IMR-90 (cell line): ENCODE results near the gene SELENOT. TPM values are rescaled to one million over a fixed set of nuclear protein-coding genes. Genes with fewer than 3 reads are reported as not detected.

ENCODE experiments used
- ATAC-seq: fragments of 200-7000 bp; cut with Tn5 transposase; 2 replicates; pipeline ENCODE4 v1.9.1; 2020; ENCODE audit warnings: low read depth, mild to moderate bottlenecking, moderate library complexity
- BruUV-seq: library from RNA; stranded (reverse); fragments of 400-500 nt; replicated peaks from 2 replicates; lab custom pipeline; 2021; lab: Mats Ljungman, UMichigan
- CTCF ChIA-PET: fragments of 300-600 bp; formaldehyde crosslinking; extraction: SDS; loops from one replicate; lab custom pipeline; 2021; ENCODE audit warnings: antibody characterized with exemption; lab: Yijun Ruan, JAX
- POLR2A ChIA-PET: fragments of 300-600 bp; sonication (Branson Sonifier 250); formaldehyde crosslinking; loops from one replicate; lab custom pipeline; 2022; ENCODE audit warnings: antibody characterized with exemption; ENCODE audit not compliant: unreplicated experiment; lab: Charles Lee
- DNase-seq: peaks from one replicate; pipeline ENCODE4 v3.0.0; 2013
- H2AFZ ChIP-seq: replicated peaks from 2 replicates; pipeline ENCODE3; 2013; ENCODE audit warnings: low read length, mild to moderate bottlenecking; ENCODE audit not compliant: poor library complexity
- H2AK5ac ChIP-seq: 2 replicates; pipeline ENCODE4 v1.6.1; 2013; ENCODE audit warnings: low read depth, low read length, inconsistent platforms
- H2AK9ac ChIP-seq: replicated peaks from 2 replicates; pipeline ENCODE3; 2013; ENCODE audit warnings: mild to moderate bottlenecking, low read depth, low read length, moderate library complexity; ENCODE audit not compliant: poor library complexity
- H2BK120ac ChIP-seq: 2 replicates; pipeline ENCODE4 v1.6.1; 2013; ENCODE audit warnings: low read depth, low read length, inconsistent platforms
- H2BK15ac ChIP-seq: 3 replicates; pipeline ENCODE4 v1.6.1; 2013; ENCODE audit warnings: low read depth, low read length, inconsistent platforms
- H2BK20ac ChIP-seq: 2 replicates; pipeline ENCODE4 v1.6.1; 2013; ENCODE audit warnings: low read depth, mild to moderate bottlenecking, inconsistent platforms, low read length, moderate library complexity
- H2BK5ac ChIP-seq: 2 replicates; pipeline ENCODE4 v1.6.1; 2013; ENCODE audit warnings: mild to moderate bottlenecking, low read depth, low read length, inconsistent platforms; ENCODE audit not compliant: poor library complexity, severe bottlenecking
- H3K14ac ChIP-seq: replicated peaks from 2 replicates; pipeline ENCODE4 v1.6.1; 2013; ENCODE audit warnings: low read depth, low read length, inconsistent platforms
- H3K18ac ChIP-seq: 2 replicates; pipeline ENCODE4 v1.6.1; 2013; ENCODE audit warnings: low read depth, low read length, control low read depth
- H3K23ac ChIP-seq: 2 replicates; pipeline ENCODE4 v1.6.1; 2013; ENCODE audit warnings: low read depth, low read length, inconsistent platforms
- H3K27ac ChIP-seq: 2 replicates; pipeline ENCODE4 v1.5.1; 2013; ENCODE audit warnings: mild to moderate bottlenecking, control low read depth, low read length; ENCODE audit not compliant: insufficient read depth
- H3K27me3 ChIP-seq: 2 replicates; pipeline ENCODE4 v1.6.1; 2013; ENCODE audit warnings: low read length; ENCODE audit not compliant: control insufficient read depth, insufficient read depth
- H3K36me3 ChIP-seq: 2 replicates; pipeline ENCODE4 v1.6.1; 2013; ENCODE audit warnings: low read length, mixed read lengths; ENCODE audit not compliant: control insufficient read depth, insufficient read depth
- H3K4ac ChIP-seq: 2 replicates; pipeline ENCODE4 v1.6.1; 2013; ENCODE audit warnings: low read depth, low read length, inconsistent platforms
- H3K4me1 ChIP-seq: 2 replicates; pipeline ENCODE4 v1.6.1; 2013; ENCODE audit warnings: low read length, mixed read lengths; ENCODE audit not compliant: control insufficient read depth, insufficient read depth
- H3K4me2 ChIP-seq: 2 replicates; pipeline ENCODE4 v1.6.1; 2013; ENCODE audit warnings: low read depth, mild to moderate bottlenecking, control low read depth, low read length, moderate library complexity
- H3K4me3 ChIP-seq: 2 replicates; pipeline ENCODE4 v1.5.1; 2013; ENCODE audit warnings: low read depth, mild to moderate bottlenecking, control low read depth, low read length, moderate library complexity; ENCODE audit not compliant: insufficient read depth
- H3K56ac ChIP-seq: 2 replicates; pipeline ENCODE4 v1.6.1; 2013; ENCODE audit warnings: low read length, inconsistent platforms; ENCODE audit not compliant: insufficient read depth; ENCODE audit errors: extremely low read depth
- H3K79me1 ChIP-seq, 2 experiments: 2 replicates each; pipeline ENCODE4 v1.6.1; 2013; ENCODE audit warnings: low read length in 2 of 2, inconsistent platforms in 1 of 2, low read depth in 1 of 2
- H3K9ac ChIP-seq: 2 replicates; pipeline ENCODE4 v1.6.1; 2013; ENCODE audit warnings: low read depth, low read length, control low read depth
- H3K9me1 ChIP-seq: 2 replicates; pipeline ENCODE4 v1.6.1; 2013; ENCODE audit warnings: low read length, inconsistent platforms; ENCODE audit not compliant: insufficient read depth
- H3K9me3 ChIP-seq: 2 replicates; pipeline ENCODE4 v1.6.1; 2013; ENCODE audit warnings: low read length; ENCODE audit not compliant: control insufficient read depth, insufficient read depth
- H4K20me1 ChIP-seq: 2 replicates; pipeline ENCODE4 v1.6.1; 2013; ENCODE audit warnings: low read length, inconsistent platforms; ENCODE audit not compliant: insufficient read depth
- H4K5ac ChIP-seq: 2 replicates; pipeline ENCODE4 v1.6.1; 2013; ENCODE audit warnings: mild to moderate bottlenecking, low read depth, low read length, control low read depth
- H4K8ac ChIP-seq, 2 experiments: 2 replicates each; pipeline ENCODE4 v1.6.1; 2013; ENCODE audit warnings: low read depth in 2 of 2, low read length in 2 of 2, control low read depth in 1 of 2, inconsistent platforms in 1 of 2
- H4K91ac ChIP-seq: 2 replicates; pipeline ENCODE4 v1.6.1; 2013; ENCODE audit warnings: low read depth, low read length, inconsistent platforms; ENCODE audit not compliant: insufficient read depth
- BHLHE40 ChIP-seq: fragments of 150-350 bp; IDR thresholded peaks from 2 replicates; pipeline ENCODE4 v1.6.1; 2016; ENCODE audit warnings: mild to moderate bottlenecking, low read depth, low read length
- CEBPB ChIP-seq: IDR thresholded peaks from 2 replicates; pipeline ENCODE4 v1.6.1; 2012; ENCODE audit warnings: low read depth, low read length, improper control_type of control experiment
- CHD1 ChIP-seq: IDR thresholded peaks from 2 replicates; pipeline ENCODE4 v1.6.1; 2012; ENCODE audit warnings: low read depth, low read length, improper control_type of control experiment
- FOS ChIP-seq: fragments of 150-350 bp; IDR thresholded peaks from 2 replicates; pipeline ENCODE4 v1.6.1; 2016; ENCODE audit warnings: low read depth, low read length
- MAFK ChIP-seq: IDR thresholded peaks from 2 replicates; pipeline ENCODE4 v1.6.1; 2012; ENCODE audit warnings: low read depth, low read length, improper control_type of control experiment
- MAZ ChIP-seq: IDR thresholded peaks from 2 replicates; pipeline ENCODE4 v1.6.1; 2012; ENCODE audit warnings: low read depth, mild to moderate bottlenecking, low read length, improper control_type of control experiment, moderate library complexity, borderline replicate concordance
- MXI1 ChIP-seq: IDR thresholded peaks from 2 replicates; pipeline ENCODE4 v1.6.1; 2012; ENCODE audit warnings: low read depth, mild to moderate bottlenecking, low read length, moderate library complexity, borderline replicate concordance
- NFE2L2 ChIP-seq: fragments of 150-350 bp; IDR thresholded peaks from 2 replicates; pipeline ENCODE4 v1.6.1; 2016; ENCODE audit warnings: low read depth, mild to moderate bottlenecking, low read length
- POLR2A ChIP-seq: IDR thresholded peaks from 2 replicates; pipeline ENCODE4 v1.6.1; 2012; ENCODE audit warnings: mild to moderate bottlenecking, low read depth, low read length
- RAD21 ChIP-seq: IDR thresholded peaks from 2 replicates; pipeline ENCODE4 v1.6.1; 2012; ENCODE audit warnings: low read length, improper control_type of control experiment
- RCOR1 ChIP-seq: IDR thresholded peaks from 2 replicates; pipeline ENCODE4 v1.6.1; 2012; ENCODE audit warnings: mild to moderate bottlenecking, low read length, improper control_type of control experiment; ENCODE audit not compliant: insufficient replicate concordance
- RFX5 ChIP-seq: IDR thresholded peaks from 2 replicates; pipeline ENCODE4 v1.8.0; 2012; ENCODE audit warnings: low read depth, mild to moderate bottlenecking, low read length, moderate library complexity
- SMC3 ChIP-seq: fragments of 150-350 bp; IDR thresholded peaks from 2 replicates; pipeline ENCODE4 v1.6.1; 2016; ENCODE audit warnings: low read depth, mild to moderate bottlenecking, antibody characterized with exemption, low read length, moderate library complexity
- USF2 ChIP-seq: fragments of 150-350 bp; IDR thresholded peaks from 2 replicates; pipeline ENCODE4 v1.6.1; 2017; ENCODE audit warnings: mild to moderate bottlenecking, antibody characterized with exemption, low read length, low read depth
- WGBS, 2 experiments: methylation state at CpG; one replicate each; pipeline versions ENCODE4 v1.1.5 to v1.1.7; 2013; ENCODE audit warnings: missing lambda C conversion rate in 2 of 2; ENCODE audit not compliant: insufficient read length in 1 of 2; ENCODE audit errors: extremely low coverage in 2 of 2; 5-methylcytosine and 5-hydroxymethylcytosine counted together
- dilution Hi-C: fragments of 300-500 bp; cut with HindIII; formaldehyde crosslinking; loops from one replicate; pipeline ENCODE4 v1.14.3; 2018; ENCODE audit warnings: low sequenced_read_pairs; ENCODE audit not compliant: unreplicated experiment
- in situ Hi-C: fragments of 300-500 bp; cut with MboI; formaldehyde crosslinking; loops from 3 replicates; pipeline ENCODE4 v1.14.3; 2019; ENCODE audit warnings: low sequenced_read_pairs, inconsistent platforms, mixed read lengths
- intact Hi-C: fragments of 100-400 bp; cut with micrococcal nuclease; formaldehyde crosslinking; loops from 2 replicates; pipeline ENCODE4 v1.10.0; 2022
- polyA plus RNA-seq, 3 experiments: library from polyadenylated mRNA; depleted of rRNA; stranded (reverse); fragments of >200 nt; gene quantifications; 2 replicates each; pipeline ENCODE4 v1.2.3, GENCODE V29; 2012; ENCODE audit warnings: low replicate concordance in 1 of 3
- total RNA-seq: library from RNA; depleted of rRNA; stranded (reverse); fragments of >200 nt; gene quantifications from 2 replicates; pipeline ENCODE4 v1.2.3, GENCODE V29; 2012
- TF ChIP-seq, protein P1 (sequence below): conservative IDR thresholded peaks from 2 replicates; pipeline ENCODE4 v1.5.1; 2012; ENCODE audit warnings: mild to moderate bottlenecking, low read depth, low read length, improper control_type of control experiment
- TF ChIP-seq, protein P2 (sequence below): fragments of 150-350 bp; IDR thresholded peaks from 2 replicates; pipeline ENCODE4 v1.6.1; 2016; ENCODE audit warnings: low read depth, mild to moderate bottlenecking, low read length, moderate library complexity, borderline replicate concordance

Gene SELENOT
- total and polyA plus RNA-seq, 2 of the 4 experiments (the other 2 are of a cell fraction): 365 to 415 TPM

- DNase-seq (no peak), ATAC-seq (no peak)
- CTCF ChIA-PET: no interaction called here
- no CpG with 5 or more reads among the region's 12 CpGs for WGBS, 2 experiments
- TF ChIP-seq BHLHE40 (no peak), MAFK (no peak), MAZ (no peak), RCOR1 (no peak), RFX5 (no peak), USF2 (no peak), CHD1 (no peak), FOS (no peak), POLR2A (no peak), MXI1 (no peak), RAD21 (no peak), NFE2L2 (no peak), SMC3 (no peak), CEBPB (no peak)
- TF ChIP-seq, protein P1, sequence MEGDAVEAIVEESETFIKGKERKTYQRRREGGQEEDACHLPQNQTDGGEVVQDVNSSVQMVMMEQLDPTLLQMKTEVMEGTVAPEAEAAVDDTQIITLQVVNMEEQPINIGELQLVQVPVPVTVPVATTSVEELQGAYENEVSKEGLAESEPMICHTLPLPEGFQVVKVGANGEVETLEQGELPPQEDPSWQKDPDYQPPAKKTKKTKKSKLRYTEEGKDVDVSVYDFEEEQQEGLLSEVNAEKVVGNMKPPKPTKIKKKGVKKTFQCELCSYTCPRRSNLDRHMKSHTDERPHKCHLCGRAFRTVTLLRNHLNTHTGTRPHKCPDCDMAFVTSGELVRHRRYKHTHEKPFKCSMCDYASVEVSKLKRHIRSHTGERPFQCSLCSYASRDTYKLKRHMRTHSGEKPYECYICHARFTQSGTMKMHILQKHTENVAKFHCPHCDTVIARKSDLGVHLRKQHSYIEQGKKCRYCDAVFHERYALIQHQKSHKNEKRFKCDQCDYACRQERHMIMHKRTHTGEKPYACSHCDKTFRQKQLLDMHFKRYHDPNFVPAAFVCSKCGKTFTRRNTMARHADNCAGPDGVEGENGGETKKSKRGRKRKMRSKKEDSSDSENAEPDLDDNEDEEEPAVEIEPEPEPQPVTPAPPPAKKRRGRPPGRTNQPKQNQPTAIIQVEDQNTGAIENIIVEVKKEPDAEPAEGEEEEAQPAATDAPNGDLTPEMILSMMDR: no peak
- TF ChIP-seq, protein P2, sequence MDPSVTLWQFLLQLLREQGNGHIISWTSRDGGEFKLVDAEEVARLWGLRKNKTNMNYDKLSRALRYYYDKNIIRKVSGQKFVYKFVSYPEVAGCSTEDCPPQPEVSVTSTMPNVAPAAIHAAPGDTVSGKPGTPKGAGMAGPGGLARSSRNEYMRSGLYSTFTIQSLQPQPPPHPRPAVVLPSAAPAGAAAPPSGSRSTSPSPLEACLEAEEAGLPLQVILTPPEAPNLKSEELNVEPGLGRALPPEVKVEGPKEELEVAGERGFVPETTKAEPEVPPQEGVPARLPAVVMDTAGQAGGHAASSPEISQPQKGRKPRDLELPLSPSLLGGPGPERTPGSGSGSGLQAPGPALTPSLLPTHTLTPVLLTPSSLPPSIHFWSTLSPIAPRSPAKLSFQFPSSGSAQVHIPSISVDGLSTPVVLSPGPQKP: no peak
- Histone ChIP-seq H2BK120ac (no peak overlapping the region), H3K4me1 (no peaks in the 10 kb centered on the region), H4K8ac (no peak overlapping the region), H2BK5ac (no peak overlapping the region), H3K4me2 (no peak overlapping the region), H3K23ac (no peak overlapping the region), H3K9ac (no peak overlapping the region), H3K36me3 (no peaks in the 10 kb centered on the region), H3K9me1 (no peaks in the 10 kb centered on the region), H3K4me3 (no peak overlapping the region), H3K18ac (no peak overlapping the region), H3K9me3 (no peaks in the 10 kb centered on the region), H4K91ac (no peak overlapping the region), H3K56ac (no peak overlapping the region), H2AFZ (no peak overlapping the region), H3K4ac (no peak overlapping the region), H3K14ac (no peak overlapping the region), H3K27ac (no peak overlapping the region), H3K27me3 (no peaks in the 10 kb centered on the region), H2AK9ac (no peak overlapping the region), H4K5ac (no peak overlapping the region), H3K79me1 (no peaks in the 10 kb centered on the region), H4K20me1 (no peaks in the 10 kb centered on the region), H2BK20ac (no peak overlapping the region), H2AK5ac (no peak overlapping the region), H2BK15ac (no peak overlapping the region)
- dilution Hi-C loops (no loop called here), intact Hi-C loops (no loop called here), in situ Hi-C loops (no loop called here)
- POLR2A ChIA-PET: no interaction called here
- BruUV-seq: no TSS peak
Measured at GRCh38 chr3:150640256-150640655, 37.1 kb downstream of the SELENOT start.
